Activated B cell treated with CpG ODN at 0.5 μM for 24 hours (primary cell): ENCODE data around the gene KRT76. TPM values are rescaled to one million over a fixed set of nuclear protein-coding genes. Genes with fewer than 3 reads are reported as not detected.

ENCODE experiments used
- ATAC-seq: fragments of 200-7000 bp; cut with Tn5 transposase; one replicate; pipeline ENCODE4 v1.10.0; 2021; ENCODE audit warnings: low read depth, mild to moderate bottlenecking, moderate library complexity
- CTCF ChIA-PET: fragments of 350-600 bp; sonication (Branson Sonifier 250); formaldehyde crosslinking; loops from one replicate; lab custom pipeline; 2021; ENCODE audit warnings: antibody characterized with exemption; lab: Charles Lee
- POLR2A ChIA-PET: fragments of 350-600 bp; sonication (Branson Sonifier 250); formaldehyde crosslinking; loops from one replicate; lab custom pipeline; 2021; ENCODE audit warnings: antibody characterized with exemption; lab: Charles Lee
- DNase-seq: peaks from one replicate; pipeline ENCODE4 v3.0.0; 2022
- H3K27ac Mint-ChIP-seq: one replicate; pipeline ENCODE4 v1.8.0; 2020; ENCODE audit warnings: mixed read lengths
- H3K27me3 Mint-ChIP-seq: one replicate; pipeline ENCODE4 v1.8.0; 2021; ENCODE audit warnings: mixed read lengths
- H3K36me3 Mint-ChIP-seq: one replicate; pipeline ENCODE4 v1.8.0; 2021; ENCODE audit warnings: low read depth, mixed read lengths
- H3K4me1 Mint-ChIP-seq: one replicate; pipeline ENCODE4 v1.8.0; 2021; ENCODE audit warnings: mixed read lengths
- H3K4me3 Mint-ChIP-seq: one replicate; pipeline ENCODE4 v1.8.0; 2020; ENCODE audit warnings: mild to moderate bottlenecking, mixed read lengths
- H3K9me3 Mint-ChIP-seq: one replicate; pipeline ENCODE4 v1.8.0; 2020; ENCODE audit warnings: mixed read lengths
- CTCF ChIP-seq: fragments of 200-600 bp; IDR thresholded peaks from one replicate; pipeline ENCODE4 v1.8.0; 2022; ENCODE audit warnings: antibody characterized with exemption, mild to moderate bottlenecking
- intact Hi-C: fragments of 100-400 bp; cut with micrococcal nuclease; formaldehyde crosslinking; loops from one replicate; pipeline ENCODE4 v1.15.1; 2024
- total RNA-seq: library from RNA; stranded (reverse); gene quantifications from 2 replicates; pipeline ENCODE4 v1.2.3, GENCODE V29; 2022

KRT76 gene
- total RNA-seq, 1 donor from 2014 or later, result not detected

- intact Hi-C loops, result no loop called here
- no peak for ATAC-seq
- CTCF ChIA-PET, result no interaction called here
Observed at GRCh38 chr12:52794479-52795331, 17.6 kb upstream of the KRT76 start.

GRCh38 chr12:52792185-52793029, 15.3 kb upstream of the KRT76 start:
- no peak for TF ChIP-seq CTCF
- H3K27me3 Mint-ChIP-seq, result peaks cover 28% of the 10 kb centered on the region
- DNase-seq (no peak), ATAC-seq (no peak)
- no peaks in the 10 kb centered on the region for H3K9me3 Mint-ChIP-seq
- ChIA-PET POLR2A (interaction anchor here (0.6 kb wide), 1 partner anchor 262 kb away, joined by 5 read pairs; no protein-coding TSS in a partner anchor), CTCF (no interaction called here)
- no peaks in the 10 kb centered on the region for H3K4me1 Mint-ChIP-seq
- intact Hi-C loops, result no loop called here
- H3K27ac Mint-ChIP-seq, result no peak overlapping the region
- no peak overlapping the region for H3K4me3 Mint-ChIP-seq
- no peaks in the 10 kb centered on the region for H3K36me3 Mint-ChIP-seq

More at GRCh38 chr12:52794479-52795331, 17.6 kb upstream of the KRT76 start:
- no peaks in the 10 kb centered on the region for H3K9me3 Mint-ChIP-seq
- POLR2A ChIA-PET, result no interaction called here
- H3K4me1 Mint-ChIP-seq, result no peaks in the 10 kb centered on the region
- peaks cover 20% of the 10 kb centered on the region for H3K27me3 Mint-ChIP-seq
- H3K36me3 Mint-ChIP-seq, result no peaks in the 10 kb centered on the region
- TF ChIP-seq CTCF, result no peak
- no peak for DNase-seq
- H3K27ac Mint-ChIP-seq, result no peak overlapping the region
- no peak overlapping the region for H3K4me3 Mint-ChIP-seq

GRCh38 chr12:52791271-52792184, 14.4 kb upstream of the KRT76 start:
- ChIA-PET CTCF (no interaction called here), POLR2A (no interaction called here)
- no peaks in the 10 kb centered on the region for H3K36me3 Mint-ChIP-seq
- ATAC-seq (no peak), DNase-seq (no peak)
- no peaks in the 10 kb centered on the region for H3K9me3 Mint-ChIP-seq
- H3K4me3 Mint-ChIP-seq, result no peak overlapping the region
- peaks cover 28% of the 10 kb centered on the region for H3K27me3 Mint-ChIP-seq
- TF ChIP-seq CTCF, result no peak
- intact Hi-C loops, result no loop called here
- H3K4me1 Mint-ChIP-seq, result no peaks in the 10 kb centered on the region
- no peak overlapping the region for H3K27ac Mint-ChIP-seq

- no peak for TF ChIP-seq CTCF
- intact Hi-C loops, result no loop called here
- POLR2A ChIA-PET, result no interaction called here
- no peak overlapping the region for H3K4me3 Mint-ChIP-seq
- no peaks in the 10 kb centered on the region for H3K36me3 Mint-ChIP-seq
- H3K4me1 Mint-ChIP-seq, result no peaks in the 10 kb centered on the region
- DNase-seq, result no peak
- no peak overlapping the region for H3K27ac Mint-ChIP-seq
- H3K9me3 Mint-ChIP-seq, result no peaks in the 10 kb centered on the region
- H3K27me3 Mint-ChIP-seq, result peaks cover 28% of the 10 kb centered on the region
- CTCF ChIA-PET, result no interaction called here
- no peak for ATAC-seq
Observed at GRCh38 chr12:52790427-52791270, 13.5 kb upstream of the KRT76 start.
